K562 (cell line): ENCODE data around the gene NFKBIB. TPM values are rescaled to one million over a fixed set of nuclear protein-coding genes. Genes with fewer than 3 reads are reported as not detected.
A peak's percentile ranks its signal among the peaks of the same experiment; 100 is the strongest.

ENCODE experiments used
- ASH1L ChIP-seq: fragments of 450-650 bp; IDR thresholded peaks from 2 replicates; pipeline ENCODE4 v1.6.1; 2018; ENCODE audit warnings: borderline replicate concordance, mild to moderate bottlenecking, low read depth; ENCODE audit not compliant: partially characterized antibody
- ATF7 ChIP-seq: fragments of 450-650 bp; IDR thresholded peaks from 2 replicates; pipeline ENCODE4 v1.7.1; 2014; ENCODE audit warnings: mild to moderate bottlenecking, moderate library complexity
- BMI1 ChIP-seq: fragments of 150-350 bp; IDR thresholded peaks from 2 replicates; pipeline ENCODE4 v1.6.1; 2014; ENCODE audit warnings: low read length
- CREB5 ChIP-seq: fragments of 250-450 bp; sonication (Bioruptor Pico); IDR thresholded peaks from 2 replicates; pipeline ENCODE4 v1.5.0; 2020; ENCODE audit warnings: mild to moderate bottlenecking
- DPF2 ChIP-seq: fragments of 450-650 bp; IDR thresholded peaks from 2 replicates; pipeline ENCODE4 v1.6.1; 2016
- E2F6 ChIP-seq, 2 experiments: IDR thresholded peaks; 2 replicates each; pipeline ENCODE4 v1.6.1; 2011; ENCODE audit warnings: borderline replicate concordance in 1 of 2, control low read depth in 1 of 2, low read depth in 1 of 2, low read length in 1 of 2, mild to moderate bottlenecking in 1 of 2, mixed read lengths in 1 of 2, moderate library complexity in 1 of 2; ENCODE audit not compliant: insufficient read depth in 1 of 2, insufficient read length in 1 of 2, poor library complexity in 1 of 2, severe bottlenecking in 1 of 2; ENCODE audit errors: extremely low read depth in 1 of 2
- IRF1 ChIP-seq: sonication (generic); formaldehyde crosslinking; IDR thresholded peaks from 2 replicates; pipeline ENCODE4 v1.8.0; 2022; ENCODE audit warnings: missing genetic modification reagents, mild to moderate bottlenecking, borderline replicate concordance
- MYNN ChIP-seq, 2 experiments: sonication (generic); formaldehyde crosslinking in 1 of 2; IDR thresholded peaks; 2 replicates each; pipeline versions ENCODE4 v1.5.0 to v1.6.1; 2016 to 2020; ENCODE audit warnings: antibody characterized with exemption in 1 of 2, missing genetic modification reagents in 1 of 2
- NRF1 ChIP-seq, 2 experiments: fragments of 450-650 bp; IDR thresholded peaks in 1 of 2; conservative IDR thresholded peaks in 1 of 2; 2 replicates each; pipeline ENCODE4 v1.6.1; 2014; ENCODE audit warnings: mild to moderate bottlenecking in 2 of 2
- PRMT5 ChIP-seq: sonication (generic); formaldehyde crosslinking; IDR thresholded peaks from 2 replicates; pipeline ENCODE4 v1.5.0; 2020; ENCODE audit warnings: missing genetic modification reagents
- RFX5 ChIP-seq: IDR thresholded peaks from 2 replicates; pipeline ENCODE4 v1.6.1; 2011; ENCODE audit warnings: low read depth, mild to moderate bottlenecking, improper control_type of control experiment, low read length
- SIX5 ChIP-seq, 2 experiments: IDR thresholded peaks; 2 replicates each; pipeline ENCODE4 v1.6.1; 2011; ENCODE audit warnings: low read length in 2 of 2, borderline replicate concordance in 1 of 2, low read depth in 1 of 2, mild to moderate bottlenecking in 1 of 2, moderate library complexity in 1 of 2; ENCODE audit not compliant: insufficient read depth in 1 of 2
- ZFP1 ChIP-seq: fragments of 450-650 bp; formaldehyde crosslinking; IDR thresholded peaks from 2 replicates; pipeline ENCODE4 v1.4.0; 2020; ENCODE audit warnings: mild to moderate bottlenecking, mixed read lengths
- ZNF121 ChIP-seq: sonication (generic); formaldehyde crosslinking; conservative IDR thresholded peaks from 2 replicates; pipeline ENCODE4 v1.8.0; 2022; ENCODE audit warnings: missing genetic modification reagents
- ZNF124 ChIP-seq: sonication (generic); formaldehyde crosslinking; IDR thresholded peaks from 2 replicates; pipeline ENCODE4 v1.8.1; 2022; ENCODE audit warnings: missing genetic modification reagents
- ZNF696 ChIP-seq: fragments of 250-450 bp; sonication (Bioruptor Pico); conservative IDR thresholded peaks from 2 replicates; pipeline ENCODE4 v1.4.0; 2020; ENCODE audit warnings: mild to moderate bottlenecking, moderate library complexity
- polyA plus RNA-seq, 8 experiments: library from polyadenylated mRNA; depleted of rRNA in 4 of 8; stranded (reverse) in 5 of 8; unstranded in 3 of 8; fragments of >200 nt; fragmentation: Nextera tagmentation in 2 of 8; fragmentation: Illumina TruSeq in 1 of 8; extraction: Ambion mirVana in 2 of 8; extraction: Trizol in 1 of 8; gene quantifications; 2 replicates each; pipeline versions ENCODE4 v1.2.1 to v1.2.3, GENCODE V29; 2011 to 2014; ENCODE audit warnings: inconsistent platforms in 1 of 8, missing spikeins in 1 of 8
- total RNA-seq, 7 experiments: library from RNA; depleted of rRNA in 6 of 7; stranded (reverse); fragments of >200 nt in 6 of 7; fragmentation: Illumina TruSeq in 2 of 7; extraction: Trizol in 2 of 7; gene quantifications; 2 replicates each; pipeline versions ENCODE4 v1.2.1 to v1.2.3, GENCODE V29; 2011 to 2021; ENCODE audit warnings: low replicate concordance in 1 of 7
- TF ChIP-seq, protein P1 (sequence below): fragments of 450-650 bp; IDR thresholded peaks from 2 replicates; pipeline ENCODE4 v1.6.1; 2016; ENCODE audit warnings: low read depth, mild to moderate bottlenecking, moderate library complexity
- TF ChIP-seq, protein P2 (sequence below): fragments of 450-650 bp; IDR thresholded peaks from 2 replicates; pipeline ENCODE4 v1.6.1; 2017; ENCODE audit warnings: antibody characterized with exemption
- TF ChIP-seq, protein P3 (sequence below): sonication (generic); formaldehyde crosslinking; IDR thresholded peaks from 2 replicates; pipeline ENCODE4 v1.4.0; 2020; ENCODE audit warnings: mild to moderate bottlenecking, missing genetic modification reagents

NFKBIB gene
- total and polyA plus RNA-seq, 9 of the 15 experiments (the other 6 are each of a cell fraction or from before 2014, with no cell fraction given), result 1.5 to 44.9 (median 10.4) TPM

GRCh38 chr19:38851622-38852230 lies 48.0 kb upstream of the NFKBIB start (continued):
- TF ChIP-seq ZFP1 (CRISPR knock-in tag) (no peak), ZNF121 (CRISPR knock-in tag) (no peak), ATF7 (peak; percentile 52), CREB5 (CRISPR knock-in tag) (no peak), E2F6 (IDR thresholded peaks at IDR 0.05; ENCODE audit: borderline replicate concordance in 1 of 2, extremely low read depth in 1 of 2, insufficient read depth in 1 of 2, insufficient read length in 1 of 2, low read depth in 1 of 2, low read length in 1 of 2, poor library complexity in 1 of 2, severe bottlenecking in 1 of 2) (peak; percentile 78 to 93), SIX5 (IDR thresholded peaks at IDR 0.05; ENCODE audit: borderline replicate concordance in 1 of 2, insufficient read depth in 1 of 2, low read depth in 1 of 2, low read length in 2 of 2) (no peak), PRMT5 (no peak), DPF2 (no peak; the same call in 1 of the 2 replicates), MYNN (IDR thresholded peaks at IDR 0.05) (no peak), MYNN (CRISPR knock-in tag; IDR thresholded peaks at IDR 0.05) (no peak), ZNF696 (CRISPR knock-in tag) (no peak), ZNF124 (CRISPR knock-in tag) (no peak), BMI1 (no peak), IRF1 (CRISPR knock-in tag) (no peak), ASH1L (no peak), RFX5 (no peak), NRF1 (conservative IDR thresholded peaks at IDR 0.05 in 1 of 2, IDR thresholded peaks at IDR 0.05 in 1 of 2) (peak; percentile 13 to 19; a peak in 2 of 4 replicates)
- TF ChIP-seq, protein P1, sequence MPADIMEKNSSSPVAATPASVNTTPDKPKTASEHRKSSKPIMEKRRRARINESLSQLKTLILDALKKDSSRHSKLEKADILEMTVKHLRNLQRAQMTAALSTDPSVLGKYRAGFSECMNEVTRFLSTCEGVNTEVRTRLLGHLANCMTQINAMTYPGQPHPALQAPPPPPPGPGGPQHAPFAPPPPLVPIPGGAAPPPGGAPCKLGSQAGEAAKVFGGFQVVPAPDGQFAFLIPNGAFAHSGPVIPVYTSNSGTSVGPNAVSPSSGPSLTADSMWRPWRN, result no peak
- TF ChIP-seq, protein P2, sequence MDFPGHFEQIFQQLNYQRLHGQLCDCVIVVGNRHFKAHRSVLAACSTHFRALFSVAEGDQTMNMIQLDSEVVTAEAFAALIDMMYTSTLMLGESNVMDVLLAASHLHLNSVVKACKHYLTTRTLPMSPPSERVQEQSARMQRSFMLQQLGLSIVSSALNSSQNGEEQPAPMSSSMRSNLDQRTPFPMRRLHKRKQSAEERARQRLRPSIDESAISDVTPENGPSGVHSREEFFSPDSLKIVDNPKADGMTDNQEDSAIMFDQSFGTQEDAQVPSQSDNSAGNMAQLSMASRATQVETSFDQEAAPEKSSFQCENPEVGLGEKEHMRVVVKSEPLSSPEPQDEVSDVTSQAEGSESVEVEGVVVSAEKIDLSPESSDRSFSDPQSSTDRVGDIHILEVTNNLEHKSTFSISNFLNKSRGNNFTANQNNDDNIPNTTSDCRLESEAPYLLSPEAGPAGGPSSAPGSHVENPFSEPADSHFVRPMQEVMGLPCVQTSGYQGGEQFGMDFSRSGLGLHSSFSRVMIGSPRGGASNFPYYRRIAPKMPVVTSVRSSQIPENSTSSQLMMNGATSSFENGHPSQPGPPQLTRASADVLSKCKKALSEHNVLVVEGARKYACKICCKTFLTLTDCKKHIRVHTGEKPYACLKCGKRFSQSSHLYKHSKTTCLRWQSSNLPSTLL, result no peak
- TF ChIP-seq, protein P3, sequence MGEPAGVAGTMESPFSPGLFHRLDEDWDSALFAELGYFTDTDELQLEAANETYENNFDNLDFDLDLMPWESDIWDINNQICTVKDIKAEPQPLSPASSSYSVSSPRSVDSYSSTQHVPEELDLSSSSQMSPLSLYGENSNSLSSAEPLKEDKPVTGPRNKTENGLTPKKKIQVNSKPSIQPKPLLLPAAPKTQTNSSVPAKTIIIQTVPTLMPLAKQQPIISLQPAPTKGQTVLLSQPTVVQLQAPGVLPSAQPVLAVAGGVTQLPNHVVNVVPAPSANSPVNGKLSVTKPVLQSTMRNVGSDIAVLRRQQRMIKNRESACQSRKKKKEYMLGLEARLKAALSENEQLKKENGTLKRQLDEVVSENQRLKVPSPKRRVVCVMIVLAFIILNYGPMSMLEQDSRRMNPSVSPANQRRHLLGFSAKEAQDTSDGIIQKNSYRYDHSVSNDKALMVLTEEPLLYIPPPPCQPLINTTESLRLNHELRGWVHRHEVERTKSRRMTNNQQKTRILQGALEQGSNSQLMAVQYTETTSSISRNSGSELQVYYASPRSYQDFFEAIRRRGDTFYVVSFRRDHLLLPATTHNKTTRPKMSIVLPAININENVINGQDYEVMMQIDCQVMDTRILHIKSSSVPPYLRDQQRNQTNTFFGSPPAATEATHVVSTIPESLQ (CRISPR knock-in tag), result no peak
